A673 (cell line): ENCODE results near the gene HAL. TPM values are rescaled to one million over a fixed set of nuclear protein-coding genes. Genes with fewer than 3 reads are reported as not detected.

Source experiments
- BruUV-seq: library from RNA; stranded (reverse); fragments of 400-500 nt; replicated peaks from 2 replicates; lab custom pipeline; 2021; lab: Mats Ljungman, UMichigan
- CTCF ChIA-PET: fragments of 300-600 bp; sonication (Branson Sonifier 250); formaldehyde crosslinking; loops from one replicate; lab custom pipeline; 2022; ENCODE audit warnings: antibody characterized with exemption; lab: Charles Lee
- POLR2A ChIA-PET: fragments of 300-600 bp; sonication (Branson Sonifier 250); formaldehyde crosslinking; loops from one replicate; lab custom pipeline; 2022; ENCODE audit warnings: antibody characterized with exemption; ENCODE audit not compliant: low non-redundant PET; lab: Charles Lee
- DNase-seq: peaks from one replicate; pipeline ENCODE4 v3.0.0-alpha.2; 2015; ENCODE audit warnings: low spot score
- H3K27ac ChIP-seq: fragments of 200-600 bp; sonication (generic); 2 replicates; pipeline ENCODE4 v1.5.1; 2016; ENCODE audit warnings: mixed run types, low read depth, mild to moderate bottlenecking, mixed read lengths, antibody characterized with exemption, low read length; ENCODE audit not compliant: poor library complexity, severe bottlenecking
- H3K27me3 ChIP-seq: fragments of 200-600 bp; sonication (generic); replicated peaks from 2 replicates; pipeline ENCODE4 v1.6.1; 2017; ENCODE audit warnings: mixed run types, low read depth, mild to moderate bottlenecking, mixed read lengths, antibody characterized with exemption, low read length; ENCODE audit not compliant: insufficient read depth, poor library complexity
- H3K36me3 ChIP-seq: fragments of 200-600 bp; sonication (generic); 2 replicates; pipeline ENCODE4 v1.6.1; 2016; ENCODE audit warnings: mixed run types, mild to moderate bottlenecking, mixed read lengths, antibody characterized with exemption, low read length; ENCODE audit not compliant: insufficient read depth, poor library complexity, severe bottlenecking
- H3K4me1 ChIP-seq: fragments of 200-600 bp; sonication (generic); 2 replicates; pipeline ENCODE4 v1.6.1; 2017; ENCODE audit warnings: mixed run types, mild to moderate bottlenecking, mixed read lengths, antibody characterized with exemption, low read length; ENCODE audit not compliant: insufficient read depth, poor library complexity, severe bottlenecking
- H3K4me3 ChIP-seq: fragments of 200-600 bp; sonication (generic); 2 replicates; pipeline ENCODE4 v1.5.1; 2016; ENCODE audit warnings: low read depth, mixed run types, mild to moderate bottlenecking, mixed read lengths, low read length; ENCODE audit not compliant: poor library complexity, severe bottlenecking
- H3K9me3 ChIP-seq: fragments of 200-600 bp; sonication (generic); 2 replicates; pipeline ENCODE4 v1.6.1; 2016; ENCODE audit warnings: mixed run types, low read depth, mild to moderate bottlenecking, mixed read lengths, antibody characterized with exemption, low read length; ENCODE audit not compliant: poor library complexity, severe bottlenecking
- CTCF ChIP-seq: fragments of 300-800, 200-600 bp; sonication (generic); conservative IDR thresholded peaks from 2 replicates; pipeline ENCODE4 v1.5.1; 2017; ENCODE audit warnings: low read depth, mild to moderate bottlenecking, antibody characterized with exemption, low read length, moderate library complexity, mixed read lengths
- EZH2 ChIP-seq: fragments of 200-600 bp; sonication (generic); IDR thresholded peaks from 2 replicates; pipeline ENCODE4 v1.6.1; 2017; ENCODE audit warnings: borderline replicate concordance, low read depth, mild to moderate bottlenecking, mixed read lengths, antibody characterized with exemption, low read length; ENCODE audit not compliant: poor library complexity, severe bottlenecking
- intact Hi-C: fragments of 100-400 bp; cut with micrococcal nuclease; formaldehyde crosslinking; loops from one replicate; pipeline ENCODE4 v1.10.0; 2022; ENCODE audit not compliant: unreplicated experiment
- total RNA-seq: library from RNA; stranded (reverse); gene quantifications from 2 replicates; pipeline ENCODE4 v1.2.3, GENCODE V29; 2021

The HAL gene
- total RNA-seq, 1 experiment from 2014 or later = 1.6 TPM

- Histone ChIP-seq H3K27ac (peak within 1 kb of the TSS; percentile 75), H3K36me3 (no peaks in the 10 kb centered on the region), H3K9me3 (no peaks in the 10 kb centered on the region), H3K4me3 (peak within 1 kb of the TSS; percentile 90), H3K4me1 (no peaks in the 10 kb centered on the region), H3K27me3 (no peaks in the 10 kb centered on the region)
- no TSS peak for BruUV-seq
- POLR2A ChIA-PET = interaction anchor here (0.5 kb wide), 1 partner anchor 30 kb away, joined by 6 read pairs; no protein-coding TSS in a partner anchor
- peak; percentile 74 for DNase-seq
- CTCF ChIA-PET = interaction anchor here (0.7 to 0.8 kb wide), 2 partner anchors 25 to 826 kb away, joined by 3 read pairs; no protein-coding TSS in a partner anchor
- TF ChIP-seq EZH2 (no peak), CTCF (peak; percentile 44; the same call in 1 of the 2 replicates)
- intact Hi-C loops = no loop called here
Measured at GRCh38 chr12:95943330-95943842, 52.8 kb downstream of the HAL start, which contains the start of gene AMDHD1. Gene AMDHD1 (plus strand): TSS chr12:95943331. CDS start chr12:95943399, 68 bp downstream.

- peak within 1 kb of the TSS; percentile 75 for H3K27ac ChIP-seq
- intact Hi-C loops = no loop called here
- DNase-seq = peak; percentile 89
- peak within 1 kb of the TSS; percentile 90 for H3K4me3 ChIP-seq
- POLR2A ChIA-PET = interaction anchor here (0.5 kb wide), 1 partner anchor 31 kb away, joined by 6 read pairs; no protein-coding TSS in a partner anchor
- CTCF ChIA-PET = interaction anchor here (0.8 kb wide), 1 partner anchor 825 kb away, joined by 3 read pairs; no protein-coding TSS in a partner anchor
- H3K4me1 ChIP-seq = no peaks in the 10 kb centered on the region
- H3K9me3 ChIP-seq = no peaks in the 10 kb centered on the region
- no peaks in the 10 kb centered on the region for H3K27me3 ChIP-seq
- no peaks in the 10 kb centered on the region for H3K36me3 ChIP-seq
- no TSS peak for BruUV-seq
- TF ChIP-seq EZH2 (no peak), CTCF (no peak)
Measured at GRCh38 chr12:95942524-95943329, 53.4 kb downstream of the HAL start, which contains the start of gene CCDC38. Gene CCDC38 (minus strand): TSS chr12:95942614. CDS start chr12:95936509, 6,105 bp downstream.

GRCh38 chr12:95942101-95942523, 54.0 kb downstream of the HAL start:
- ChIA-PET POLR2A (no interaction called here), CTCF (no interaction called here)
- Histone ChIP-seq H3K27me3 (no peaks in the 10 kb centered on the region), H3K27ac (peak overlapping the region; percentile 75), H3K9me3 (no peaks in the 10 kb centered on the region), H3K4me3 (peak overlapping the region; percentile 90), H3K4me1 (no peaks in the 10 kb centered on the region), H3K36me3 (no peaks in the 10 kb centered on the region)
- TF ChIP-seq CTCF = no peak
- no peak for TF ChIP-seq EZH2
- DNase-seq = peak; percentile 37
- BruUV-seq = no TSS peak
- intact Hi-C loops = no loop called here
